ENCODE results near the gene MAGI2. TPM values are rescaled to one million over a fixed set of nuclear protein-coding genes. Genes with fewer than 3 reads are reported as not detected.
"Not testable (repeated sequence)": the region's sequence is repeated elsewhere in the genome, so short reads cannot be mapped to it uniquely, and the experiment has no call there.

MAGI2 gene
- total RNA-seq, 4 donors from 2014 or later = 7.8 to 44.7 (median 21.1) TPM

GRCh38 chr7:78993341-78993740 is 460.1 kb downstream of the MAGI2 start:
- Histone ChIP-seq H3K4me3 (no peak overlapping the region), H3K9me3 (no peaks in the 10 kb centered on the region), H3K36me3 (no peaks in the 10 kb centered on the region), H3K27ac (no peak overlapping the region), H3K27me3 (no peaks in the 10 kb centered on the region), H3K4me1 (no peaks in the 10 kb centered on the region)
- no peak for ATAC-seq
- no peak for TF ChIP-seq POLR2AphosphoS5 (IDR thresholded peaks at IDR 0.05)
- no peak for TF ChIP-seq CTCF (IDR thresholded peaks at IDR 0.05)
- TF ChIP-seq POLR2A (IDR thresholded peaks at IDR 0.05) = no peak

- no peak for ATAC-seq
- H3K36me3 ChIP-seq = no peaks in the 10 kb centered on the region
- no peak overlapping the region for H3K27ac ChIP-seq
- TF ChIP-seq EP300 (IDR thresholded peaks at IDR 0.05) = no peak
- no peak for TF ChIP-seq POLR2AphosphoS5 (IDR thresholded peaks at IDR 0.05)
- TF ChIP-seq CTCF (IDR thresholded peaks at IDR 0.05) = no peak
- TF ChIP-seq POLR2A (IDR thresholded peaks at IDR 0.05) = no peak
- no peak overlapping the region for H3K4me3 ChIP-seq
- 61 to 71% methylated on average over 3 of the region's 3 CpGs for WGBS, 2 donors (ENCODE audit: low coverage in 1 of 2)
- no peaks in the 10 kb centered on the region for H3K27me3 ChIP-seq
- H3K4me1 ChIP-seq = no peaks in the 10 kb centered on the region
- no peaks in the 10 kb centered on the region for H3K9me3 ChIP-seq
Measured at GRCh38 chr7:78985509-78985908, 468.0 kb downstream of the MAGI2 start.

- Histone ChIP-seq H3K4me3 (no peak overlapping the region), H3K36me3 (no peaks in the 10 kb centered on the region), H3K4me1 (no peaks in the 10 kb centered on the region), H3K27ac (no peak overlapping the region), H3K27me3 (no peaks in the 10 kb centered on the region), H3K9me3 (peaks cover 0 to 6% (median 0%) of the 10 kb centered on the region in 3 donors)
- TF ChIP-seq POLR2AphosphoS5 (IDR thresholded peaks at IDR 0.05) = no peak
- no peak for TF ChIP-seq CTCF (IDR thresholded peaks at IDR 0.05)
- TF ChIP-seq POLR2A (IDR thresholded peaks at IDR 0.05) = no peak
- no peak for TF ChIP-seq EP300 (IDR thresholded peaks at IDR 0.05)
- no peak for ATAC-seq
Measured at GRCh38 chr7:78983483-78983882, 470.0 kb downstream of the MAGI2 start.

GRCh38 chr7:78970440-78970916 is 483.0 kb downstream of the MAGI2 start:
- Histone ChIP-seq H3K36me3 (no peaks in the 10 kb centered on the region), H3K4me1 (no peaks in the 10 kb centered on the region), H3K27ac (no peak overlapping the region), H3K4me3 (no peak overlapping the region), H3K9me3 (no peaks in the 10 kb centered on the region), H3K27me3 (no peaks in the 10 kb centered on the region)
- TF ChIP-seq POLR2A (IDR thresholded peaks at IDR 0.05) (no peak), CTCF (IDR thresholded peaks at IDR 0.05) (no peak), POLR2AphosphoS5 (IDR thresholded peaks at IDR 0.05) (no peak)
- no peak for ATAC-seq

- WGBS, 2 donors (ENCODE audit: low coverage in 1 of 2) = 86 to 92% methylated on average over 8 to 9 of the region's 11 CpGs
- H3K27me3 ChIP-seq = no peaks in the 10 kb centered on the region
- no peak for ATAC-seq
- no peaks in the 10 kb centered on the region for H3K4me1 ChIP-seq
- no peaks in the 10 kb centered on the region for H3K36me3 ChIP-seq
- no peaks in the 10 kb centered on the region for H3K9me3 ChIP-seq
- TF ChIP-seq POLR2A (IDR thresholded peaks at IDR 0.05) (no peak), CTCF (IDR thresholded peaks at IDR 0.05) (no peak), EP300 (IDR thresholded peaks at IDR 0.05) (no peak), POLR2AphosphoS5 (IDR thresholded peaks at IDR 0.05) (no peak)
- H3K4me3 ChIP-seq = no peak overlapping the region
- no peak overlapping the region for H3K27ac ChIP-seq
Measured at GRCh38 chr7:78968951-78969350, 484.5 kb downstream of the MAGI2 start.

- H3K4me3 ChIP-seq = not testable (repeated sequence)
Measured at GRCh38 chr7:78967561-78967960, 485.9 kb downstream of the MAGI2 start.

More at GRCh38 chr7:78967561-78967960, 485.9 kb downstream of the MAGI2 start:
- H3K9me3 ChIP-seq, H3K27me3 ChIP-seq, H3K36me3 ChIP-seq, H3K27ac ChIP-seq, H3K4me1 ChIP-seq, ATAC-seq: not testable (repeated sequence)
- WGBS, 2 donors (ENCODE audit: low coverage in 1 of 2) = 100% methylated on average over 1 of the region's 2 CpGs; no CpG with 5 or more reads in 1 of the 2 donors
